GM12878 (cell line): Measurements from ENCODE around the gene MED31. TPM values are rescaled to one million over a fixed set of nuclear protein-coding genes. Genes with fewer than 3 reads are reported as not detected.
A peak's percentile ranks its signal among the peaks of the same experiment; 100 is the strongest.

Experiments
- ASH2L ChIP-seq: fragments of 300-600, 200-600 bp; sonication (generic); IDR thresholded peaks from 2 replicates; pipeline ENCODE4 v1.6.1; 2017; ENCODE audit warnings: low read depth, mild to moderate bottlenecking, borderline replicate concordance
- ATF2 ChIP-seq: IDR thresholded peaks from 2 replicates; pipeline ENCODE4 v1.6.1; 2012; ENCODE audit warnings: low read length, inconsistent platforms
- EGR1 ChIP-seq, 2 experiments: IDR thresholded peaks; 1 replicate in 1 of 2; 2 replicates in 1 of 2; pipeline ENCODE4 v1.6.1; 2011 to 2012; ENCODE audit warnings: low read depth in 2 of 2, low read length in 2 of 2, borderline replicate concordance in 1 of 2, mild to moderate bottlenecking in 1 of 2, moderate library complexity in 1 of 2
- HDAC2 ChIP-seq: fragments of 200-600 bp; sonication (generic); IDR thresholded peaks from 2 replicates; pipeline ENCODE4 v1.6.1; 2017
- IKZF1 ChIP-seq: fragments of 450-650 bp; conservative IDR thresholded peaks from 2 replicates; pipeline ENCODE4 v1.6.1; 2017; ENCODE audit warnings: antibody characterized with exemption, mild to moderate bottlenecking
- KDM1A ChIP-seq: fragments of 200-600 bp; sonication (generic); IDR thresholded peaks from 2 replicates; pipeline ENCODE4 v1.6.1; 2016; ENCODE audit warnings: borderline replicate concordance
- KLF5 ChIP-seq: fragments of 450-650 bp; IDR thresholded peaks from 2 replicates; pipeline ENCODE4 v1.6.1; 2014; ENCODE audit warnings: mild to moderate bottlenecking; ENCODE audit not compliant: partially characterized antibody
- LARP7 ChIP-seq: fragments of 450-650 bp; IDR thresholded peaks from 2 replicates; pipeline ENCODE4 v1.6.1; 2017; ENCODE audit warnings: mild to moderate bottlenecking
- MAX ChIP-seq: IDR thresholded peaks from 2 replicates; pipeline ENCODE4 v1.6.1; 2012; ENCODE audit warnings: low read depth, low read length, improper control_type of control experiment
- MEF2A ChIP-seq: IDR thresholded peaks from 2 replicates; pipeline ENCODE4 v1.6.1; 2011; ENCODE audit warnings: low read depth, mild to moderate bottlenecking, low read length, moderate library complexity; ENCODE audit not compliant: insufficient read depth
- MLLT1 ChIP-seq: fragments of 450-650 bp; IDR thresholded peaks from 2 replicates; pipeline ENCODE4 v1.6.1; 2016; ENCODE audit warnings: mild to moderate bottlenecking
- MXI1 ChIP-seq: fragments of 150-350 bp; IDR thresholded peaks from 2 replicates; pipeline ENCODE4 v1.6.1; 2011; ENCODE audit warnings: low read depth, mild to moderate bottlenecking, inconsistent platforms, low read length, improper control_type of control experiment
- SIN3A ChIP-seq: IDR thresholded peaks from 2 replicates; pipeline ENCODE4 v1.6.1; 2012; ENCODE audit warnings: low read depth, low read length, improper control_type of control experiment
- SMAD5 ChIP-seq: IDR thresholded peaks from 2 replicates; pipeline ENCODE4 v1.6.1; 2016; ENCODE audit warnings: antibody characterized with exemption, low read depth
- SMC3 ChIP-seq: IDR thresholded peaks from 2 replicates; pipeline ENCODE4 v1.6.1; 2011; ENCODE audit warnings: low read length, improper control_type of control experiment, borderline replicate concordance
- SPI1 ChIP-seq: IDR thresholded peaks from 2 replicates; pipeline ENCODE4 v1.6.1; 2011; ENCODE audit warnings: low read depth, mild to moderate bottlenecking, low read length, moderate library complexity, borderline replicate concordance; ENCODE audit not compliant: insufficient read depth
- SREBF1 ChIP-seq: IDR thresholded peaks from 2 replicates; pipeline ENCODE4 v1.6.1; 2012; ENCODE audit warnings: mild to moderate bottlenecking, low read length
- YY1 ChIP-seq: IDR thresholded peaks from 2 replicates; pipeline ENCODE4 v1.6.1; 2011; ENCODE audit warnings: low read depth, mild to moderate bottlenecking, low read length
- ZNF207 ChIP-seq: fragments of 450-650 bp; IDR thresholded peaks from 2 replicates; pipeline ENCODE4 v1.6.1; 2014; ENCODE audit warnings: antibody characterized with exemption, mild to moderate bottlenecking, borderline replicate concordance
- polyA plus RNA-seq, 11 experiments: library from polyadenylated mRNA; depleted of rRNA in 4 of 11; unstranded in 6 of 11; stranded (reverse) in 5 of 11; fragments of >200 nt; fragmentation: Nextera tagmentation in 4 of 11; fragmentation: Illumina TruSeq in 1 of 11; extraction: Ambion mirVana in 4 of 11; extraction: Trizol in 1 of 11; gene quantifications; 1 replicate in 1 of 11; 2 replicates in 10 of 11; pipeline versions ENCODE4 v1.2.1 to v1.2.3, GENCODE V29; 2011 to 2016; ENCODE audit warnings: inconsistent platforms in 2 of 11, missing spikeins in 2 of 11, low read depth in 1 of 11
- total RNA-seq, 4 experiments: library from RNA; depleted of rRNA in 3 of 4; stranded (reverse); fragments of >200 nt in 3 of 4; fragmentation: Illumina TruSeq in 1 of 4; extraction: Trizol in 1 of 4; gene quantifications; 2 replicates each; pipeline versions ENCODE4 v1.2.1 to v1.2.3, GENCODE V29; 2013 to 2021
- TF ChIP-seq, protein P1 (sequence below): fragments of 450-650 bp; IDR thresholded peaks from 2 replicates; pipeline ENCODE4 v1.6.1; 2017; ENCODE audit warnings: mild to moderate bottlenecking, moderate library complexity
- TF ChIP-seq, protein P2 (sequence below): IDR thresholded peaks from 2 replicates; pipeline ENCODE4 v1.6.1; 2011; ENCODE audit warnings: low read depth, low read length, improper control_type of control experiment, borderline replicate concordance

Gene MED31
- total and polyA plus RNA-seq, 10 of the 15 experiments (the other 5 are each of a cell fraction or from before 2014, with no cell fraction given), result 14.4 to 71.1 (median 34.6) TPM

DNA sequence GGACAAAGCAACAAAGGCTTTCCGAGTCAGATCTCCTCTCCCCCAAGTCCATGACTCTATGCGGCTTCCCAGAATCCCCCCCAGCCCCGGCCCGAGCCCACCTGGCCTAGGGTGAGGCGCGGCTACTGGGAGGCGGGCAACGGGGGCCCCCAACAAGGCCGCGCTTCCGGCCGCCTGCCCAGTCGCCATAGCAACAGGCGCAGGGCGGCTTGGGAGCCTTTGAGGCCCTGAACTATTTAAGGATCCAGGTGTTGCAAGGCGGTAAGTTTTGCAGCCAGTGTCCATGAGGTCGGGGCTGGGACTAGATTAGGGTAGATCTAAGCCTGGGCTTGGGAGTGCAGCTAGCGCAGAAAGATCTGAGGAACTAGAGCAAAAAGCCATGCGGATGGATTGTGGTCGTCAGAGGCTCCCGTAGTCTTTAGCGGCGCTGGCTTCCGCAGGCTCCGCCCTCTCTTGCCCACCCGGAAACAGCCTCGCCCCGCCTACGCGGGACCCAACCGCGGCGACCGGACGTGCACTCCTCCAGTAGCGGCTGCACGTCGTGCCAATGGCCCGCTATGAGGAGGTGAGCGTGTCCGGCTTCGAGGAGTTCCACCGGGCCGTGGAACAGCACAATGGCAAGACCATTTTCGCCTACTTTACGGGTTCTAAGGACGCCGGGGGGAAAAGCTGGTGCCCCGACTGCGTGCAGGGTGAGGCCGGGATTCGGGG lies 10.7 kb downstream of the MED31 start, which contains the start of the genes KIAA0753 and TXNDC17 (continued):
- TF ChIP-seq ATF2 (no peak), SMC3 (no peak), SIN3A (peak; percentile 92), IKZF1 (peak; percentile 81), MEF2A (0 out of 2 replicates have a peak, but pooled peaks have one; percentile 13), MLLT1 (peak; percentile 53; the same call in 1 of the 2 replicates), LARP7 (peak; percentile 73; the same call in 1 of the 2 replicates), SMAD5 (peak; percentile 62; the same call in 1 of the 2 replicates), KDM1A (no peak), MXI1 (peak; percentile 91), SPI1 (no peak), YY1 (no peak; the same call in 1 of the 2 replicates), ASH2L (no peak), EGR1 (IDR thresholded peaks at IDR 0.05; ENCODE audit: borderline replicate concordance in 1 of 2, low read depth in 2 of 2, low read length in 2 of 2) (peak; percentile 6 to 79), HDAC2 (no peak), KLF5 (peak; percentile 31), SREBF1 (no peak), ZNF207 (peak; percentile 70; the same call in 1 of the 2 replicates), MAX (peak; percentile 83)
- TF ChIP-seq, protein P1, sequence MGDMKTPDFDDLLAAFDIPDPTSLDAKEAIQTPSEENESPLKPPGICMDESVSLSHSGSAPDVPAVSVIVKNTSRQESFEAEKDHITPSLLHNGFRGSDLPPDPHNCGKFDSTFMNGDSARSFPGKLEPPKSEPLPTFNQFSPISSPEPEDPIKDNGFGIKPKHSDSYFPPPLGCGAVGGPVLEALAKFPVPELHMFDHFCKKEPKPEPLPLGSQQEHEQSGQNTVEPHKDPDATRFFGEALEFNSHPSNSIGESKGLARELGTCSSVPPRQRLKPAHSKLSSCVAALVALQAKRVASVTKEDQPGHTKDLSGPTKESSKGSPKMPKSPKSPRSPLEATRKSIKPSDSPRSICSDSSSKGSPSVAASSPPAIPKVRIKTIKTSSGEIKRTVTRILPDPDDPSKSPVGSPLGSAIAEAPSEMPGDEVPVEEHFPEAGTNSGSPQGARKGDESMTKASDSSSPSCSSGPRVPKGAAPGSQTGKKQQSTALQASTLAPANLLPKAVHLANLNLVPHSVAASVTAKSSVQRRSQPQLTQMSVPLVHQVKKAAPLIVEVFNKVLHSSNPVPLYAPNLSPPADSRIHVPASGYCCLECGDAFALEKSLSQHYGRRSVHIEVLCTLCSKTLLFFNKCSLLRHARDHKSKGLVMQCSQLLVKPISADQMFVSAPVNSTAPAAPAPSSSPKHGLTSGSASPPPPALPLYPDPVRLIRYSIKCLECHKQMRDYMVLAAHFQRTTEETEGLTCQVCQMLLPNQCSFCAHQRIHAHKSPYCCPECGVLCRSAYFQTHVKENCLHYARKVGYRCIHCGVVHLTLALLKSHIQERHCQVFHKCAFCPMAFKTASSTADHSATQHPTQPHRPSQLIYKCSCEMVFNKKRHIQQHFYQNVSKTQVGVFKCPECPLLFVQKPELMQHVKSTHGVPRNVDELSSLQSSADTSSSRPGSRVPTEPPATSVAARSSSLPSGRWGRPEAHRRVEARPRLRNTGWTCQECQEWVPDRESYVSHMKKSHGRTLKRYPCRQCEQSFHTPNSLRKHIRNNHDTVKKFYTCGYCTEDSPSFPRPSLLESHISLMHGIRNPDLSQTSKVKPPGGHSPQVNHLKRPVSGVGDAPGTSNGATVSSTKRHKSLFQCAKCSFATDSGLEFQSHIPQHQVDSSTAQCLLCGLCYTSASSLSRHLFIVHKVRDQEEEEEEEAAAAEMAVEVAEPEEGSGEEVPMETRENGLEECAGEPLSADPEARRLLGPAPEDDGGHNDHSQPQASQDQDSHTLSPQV, result no peak
- TF ChIP-seq, protein P2, sequence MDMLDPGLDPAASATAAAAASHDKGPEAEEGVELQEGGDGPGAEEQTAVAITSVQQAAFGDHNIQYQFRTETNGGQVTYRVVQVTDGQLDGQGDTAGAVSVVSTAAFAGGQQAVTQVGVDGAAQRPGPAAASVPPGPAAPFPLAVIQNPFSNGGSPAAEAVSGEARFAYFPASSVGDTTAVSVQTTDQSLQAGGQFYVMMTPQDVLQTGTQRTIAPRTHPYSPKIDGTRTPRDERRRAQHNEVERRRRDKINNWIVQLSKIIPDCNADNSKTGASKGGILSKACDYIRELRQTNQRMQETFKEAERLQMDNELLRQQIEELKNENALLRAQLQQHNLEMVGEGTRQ, result no peak
